HT-29 (cell line): ENCODE measurements around the gene DZIP1L. TPM values are rescaled to one million over a fixed set of nuclear protein-coding genes. Genes with fewer than 3 reads are reported as not detected.

ENCODE experiments used
- DNase-seq: peaks from one replicate; pipeline ENCODE4 v3.0.0-alpha.2; 2015; ENCODE audit warnings: low spot score
- total RNA-seq: library from RNA; depleted of rRNA; stranded (reverse); fragments of >200 nt; shearing (Covaris generic); gene quantifications from 2 replicates; pipeline ENCODE4 v1.2.3, GENCODE V29; 2014; rRNA removed

DZIP1L gene
- total RNA-seq, 1 experiment from 2014 or later = not detected

GRCh38 chr3:138033202-138033691 lies 82.2 kb downstream of the DZIP1L start:
- DNase-seq = no peak

- no peak for DNase-seq
Measured at GRCh38 chr3:138032567-138032966, 82.8 kb downstream of the DZIP1L start.

GRCh38 chr3:138031536-138031935 lies 83.9 kb downstream of the DZIP1L start:
- no peak for DNase-seq

GRCh38 chr3:138030734-138031280 lies 84.6 kb downstream of the DZIP1L start:
- no peak for DNase-seq

- no peak for DNase-seq
Measured at GRCh38 chr3:138027821-138028220, 87.6 kb downstream of the DZIP1L start.

GRCh38 chr3:138025553-138025952 lies 89.9 kb downstream of the DZIP1L start:
- DNase-seq = no peak

- DNase-seq = no peak
Measured at GRCh38 chr3:138023754-138024153, 91.7 kb downstream of the DZIP1L start.

GRCh38 chr3:138019281-138020069 lies 95.9 kb downstream of the DZIP1L start:
- no peak for DNase-seq

- DNase-seq = no peak
Measured at GRCh38 chr3:138016065-138016464, 99.3 kb downstream of the DZIP1L start.

GRCh38 chr3:138012526-138012925 lies 102.9 kb downstream of the DZIP1L start:
- no peak for DNase-seq

Other genes starting within 250 kb of the DZIP1L start
- gene CLDN18, start 105.4 kb downstream of the DZIP1L start, total RNA-seq = 0.05 TPM in 1 of 2 replicates, not detected in the other
- gene A4GNT, start 16.8 kb upstream of the DZIP1L start, total RNA-seq = not detected in 2 replicates
- 9.1 and 10.9 TPM in 2 replicates for gene DBR1, start 59.3 kb upstream of the DZIP1L start, total RNA-seq
- 21.7 and 26.6 TPM in 2 replicates for gene ARMC8, start 71.7 kb upstream of the DZIP1L start, total RNA-seq
- gene NME9, start 214.2 kb upstream of the DZIP1L start, total RNA-seq = 0.21 TPM in 1 of 2 replicates, not detected in the other
- 1.3 and 2.9 TPM in 2 replicates for gene MRAS, start 233.0 kb upstream of the DZIP1L start, total RNA-seq